Measurements from ENCODE around the gene MAN1C1. TPM values are rescaled to one million over a fixed set of nuclear protein-coding genes. Genes with fewer than 3 reads are reported as not detected.

Gene MAN1C1
- total RNA-seq, 1 donor from 2014 or later: 10.9 TPM

GRCh38 chr1:25780318-25781129 lies 163.9 kb downstream of the MAN1C1 start:
- H3K36me3 Mint-ChIP-seq (ENCODE audit: low read depth): peaks cover 2% of the 10 kb centered on the region
- DNase-seq (ENCODE audit: low spot score): no peak
- H3K27me3 Mint-ChIP-seq (ENCODE audit: low read depth): no peaks in the 10 kb centered on the region
- no peak overlapping the region for H3K4me3 Mint-ChIP-seq (ENCODE audit: unreplicated experiment)
- TF ChIP-seq, protein P1, sequence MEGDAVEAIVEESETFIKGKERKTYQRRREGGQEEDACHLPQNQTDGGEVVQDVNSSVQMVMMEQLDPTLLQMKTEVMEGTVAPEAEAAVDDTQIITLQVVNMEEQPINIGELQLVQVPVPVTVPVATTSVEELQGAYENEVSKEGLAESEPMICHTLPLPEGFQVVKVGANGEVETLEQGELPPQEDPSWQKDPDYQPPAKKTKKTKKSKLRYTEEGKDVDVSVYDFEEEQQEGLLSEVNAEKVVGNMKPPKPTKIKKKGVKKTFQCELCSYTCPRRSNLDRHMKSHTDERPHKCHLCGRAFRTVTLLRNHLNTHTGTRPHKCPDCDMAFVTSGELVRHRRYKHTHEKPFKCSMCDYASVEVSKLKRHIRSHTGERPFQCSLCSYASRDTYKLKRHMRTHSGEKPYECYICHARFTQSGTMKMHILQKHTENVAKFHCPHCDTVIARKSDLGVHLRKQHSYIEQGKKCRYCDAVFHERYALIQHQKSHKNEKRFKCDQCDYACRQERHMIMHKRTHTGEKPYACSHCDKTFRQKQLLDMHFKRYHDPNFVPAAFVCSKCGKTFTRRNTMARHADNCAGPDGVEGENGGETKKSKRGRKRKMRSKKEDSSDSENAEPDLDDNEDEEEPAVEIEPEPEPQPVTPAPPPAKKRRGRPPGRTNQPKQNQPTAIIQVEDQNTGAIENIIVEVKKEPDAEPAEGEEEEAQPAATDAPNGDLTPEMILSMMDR (IDR thresholded peaks at IDR 0.05): no peak
- H3K4me1 Mint-ChIP-seq (ENCODE audit: low read depth): peaks cover 15% of the 10 kb centered on the region
- no peaks in the 10 kb centered on the region for H3K9me3 Mint-ChIP-seq (ENCODE audit: low read depth)
- no peak overlapping the region for H3K27ac Mint-ChIP-seq (ENCODE audit: unreplicated experiment)

DNA sequence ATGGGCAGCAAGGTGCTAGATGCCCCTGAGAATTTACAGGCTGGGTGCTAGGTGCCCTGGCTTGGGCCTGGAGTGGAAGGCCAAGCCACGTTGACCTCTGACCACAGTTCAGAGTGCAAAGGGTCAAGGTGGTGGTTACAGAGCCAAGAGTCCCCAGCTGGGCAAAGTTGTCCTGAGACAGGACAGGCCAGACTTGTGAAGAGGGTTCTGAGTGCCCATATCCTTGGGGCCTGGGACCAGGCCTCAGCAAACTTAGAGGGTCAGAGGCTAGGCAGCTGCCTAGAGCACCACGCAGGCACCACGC lies 164.5 kb downstream of the MAN1C1 start:
- TF ChIP-seq, protein P1 (IDR thresholded peaks at IDR 0.05): no peak
- no peaks in the 10 kb centered on the region for H3K27me3 Mint-ChIP-seq (ENCODE audit: low read depth)
- peaks cover 2% of the 10 kb centered on the region for H3K36me3 Mint-ChIP-seq (ENCODE audit: low read depth)
- DNase-seq (ENCODE audit: low spot score): no peak
- no peak overlapping the region for H3K4me3 Mint-ChIP-seq (ENCODE audit: unreplicated experiment)
- H3K27ac Mint-ChIP-seq (ENCODE audit: unreplicated experiment): no peak overlapping the region
- H3K9me3 Mint-ChIP-seq (ENCODE audit: low read depth): no peaks in the 10 kb centered on the region
- peaks cover 17% of the 10 kb centered on the region for H3K4me1 Mint-ChIP-seq (ENCODE audit: low read depth)

GRCh38 chr1:25782608-25783201 lies 166.1 kb downstream of the MAN1C1 start:
- TF ChIP-seq, protein P1 (IDR thresholded peaks at IDR 0.05): no peak
- H3K27ac Mint-ChIP-seq (ENCODE audit: unreplicated experiment): no peak overlapping the region
- peaks cover 2% of the 10 kb centered on the region for H3K36me3 Mint-ChIP-seq (ENCODE audit: low read depth)
- DNase-seq (ENCODE audit: low spot score): no peak
- no peaks in the 10 kb centered on the region for H3K9me3 Mint-ChIP-seq (ENCODE audit: low read depth)
- no peak overlapping the region for H3K4me3 Mint-ChIP-seq (ENCODE audit: unreplicated experiment)
- H3K27me3 Mint-ChIP-seq (ENCODE audit: low read depth): no peaks in the 10 kb centered on the region
- peaks cover 31% of the 10 kb centered on the region for H3K4me1 Mint-ChIP-seq (ENCODE audit: low read depth)

GRCh38 chr1:25784575-25785051 lies 168.0 kb downstream of the MAN1C1 start:
- Mint-ChIP-seq H3K4me3 (ENCODE audit: unreplicated experiment) (no peak overlapping the region), H3K27me3 (ENCODE audit: low read depth) (no peaks in the 10 kb centered on the region), H3K36me3 (ENCODE audit: low read depth) (no peaks in the 10 kb centered on the region), H3K4me1 (ENCODE audit: low read depth) (peaks cover 37% of the 10 kb centered on the region), H3K27ac (ENCODE audit: unreplicated experiment) (no peak overlapping the region), H3K9me3 (ENCODE audit: low read depth) (no peaks in the 10 kb centered on the region)
- TF ChIP-seq, protein P1 (IDR thresholded peaks at IDR 0.05): no peak
- DNase-seq (ENCODE audit: low spot score): no peak

DNA sequence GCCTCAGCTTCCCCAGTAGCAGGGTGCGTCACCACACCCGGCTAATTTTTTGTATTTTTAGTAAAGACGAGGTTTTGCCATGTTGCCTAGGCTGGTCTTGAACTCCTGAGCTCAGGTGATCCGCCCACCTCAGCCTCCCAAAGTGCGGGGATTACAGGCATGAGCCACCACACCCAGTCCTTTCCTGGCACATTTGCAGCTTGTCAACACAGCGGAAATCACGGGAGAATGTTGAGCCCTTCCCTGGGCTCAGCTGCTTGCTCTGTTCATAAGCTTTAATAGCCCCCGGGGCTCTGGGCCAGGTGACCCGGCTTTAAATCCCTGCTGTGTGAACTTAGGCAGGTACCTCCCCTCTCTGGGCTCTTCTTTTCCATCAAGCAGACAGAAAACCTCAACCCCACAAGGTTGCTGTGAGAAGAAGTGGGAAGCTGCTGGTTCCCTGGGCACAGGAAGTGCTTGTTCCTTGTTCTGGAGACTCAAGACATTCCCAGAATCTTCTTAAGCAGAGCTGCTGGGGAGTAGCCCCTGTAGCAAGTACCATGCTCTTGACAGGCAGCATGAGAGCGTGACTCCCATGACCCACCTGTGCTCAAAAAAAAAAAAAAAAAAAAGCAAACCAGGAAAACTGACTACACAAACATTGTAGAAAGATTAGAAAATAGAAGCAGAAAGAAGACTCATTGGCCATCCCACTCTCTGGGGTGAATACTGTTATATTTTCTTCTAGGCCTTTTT lies 168.9 kb downstream of the MAN1C1 start:
- TF ChIP-seq, protein P1 (IDR thresholded peaks at IDR 0.05): no peak
- Mint-ChIP-seq H3K36me3 (ENCODE audit: low read depth) (no peaks in the 10 kb centered on the region), H3K9me3 (ENCODE audit: low read depth) (no peaks in the 10 kb centered on the region), H3K4me1 (ENCODE audit: low read depth) (peaks cover 32% of the 10 kb centered on the region), H3K27me3 (ENCODE audit: low read depth) (no peaks in the 10 kb centered on the region), H3K27ac (ENCODE audit: unreplicated experiment) (no peak overlapping the region), H3K4me3 (ENCODE audit: unreplicated experiment) (no peak overlapping the region)
- no peak for DNase-seq (ENCODE audit: low spot score)
